PC-3 (cell line): ENCODE results near the gene CREBBP. TPM values are rescaled to one million over a fixed set of nuclear protein-coding genes. Genes with fewer than 3 reads are reported as not detected.

Source experiments
- ATAC-seq: fragments of 200-7000 bp; cut with Tn5 transposase; 2 replicates; pipeline ENCODE4 v1.9.1; 2020; ENCODE audit warnings: mild to moderate bottlenecking, moderate library complexity
- BruUV-seq: library from RNA; stranded (reverse); fragments of 400-500 nt; replicated peaks from 2 replicates; lab custom pipeline; 2021; lab: Mats Ljungman, UMichigan
- CTCF ChIA-PET: fragments of 300-600 bp; sonication (Branson Sonifier 250); formaldehyde crosslinking; loops from one replicate; lab custom pipeline; 2022; ENCODE audit warnings: antibody characterized with exemption; lab: Charles Lee
- POLR2A ChIA-PET: fragments of 300-600 bp; sonication (Branson Sonifier 250); formaldehyde crosslinking; loops from one replicate; lab custom pipeline; 2022; ENCODE audit warnings: antibody characterized with exemption; ENCODE audit not compliant: unreplicated experiment; lab: Charles Lee
- DNase-seq: peaks from one replicate; pipeline ENCODE4 v3.0.0-alpha.2; 2015
- H2AFZ ChIP-seq: fragments of 300-600 bp; sonication (generic); 2 replicates; pipeline ENCODE4 v1.6.0; 2016; ENCODE audit warnings: antibody characterized with exemption, low read length
- H3F3A ChIP-seq: fragments of 300-600 bp; sonication (generic); one replicate; pipeline ENCODE4 v1.6.0; 2017; ENCODE audit warnings: antibody characterized with exemption, low read length, control low read depth, mild to moderate bottlenecking; ENCODE audit not compliant: unreplicated experiment
- H3K27ac ChIP-seq: fragments of 300-600 bp; sonication (generic); 2 replicates; pipeline ENCODE4 v1.5.1; 2016; ENCODE audit warnings: mild to moderate bottlenecking, low read length
- H3K27me3 ChIP-seq: fragments of 300-600 bp; sonication (generic); 2 replicates; pipeline ENCODE4 v1.6.1; 2016; ENCODE audit warnings: low read length, mixed read lengths
- H3K36me3 ChIP-seq: fragments of 300-600 bp; sonication (generic); 2 replicates; pipeline ENCODE4 v1.6.1; 2016; ENCODE audit warnings: low read depth, mixed run types, low read length, mixed read lengths
- H3K4me1 ChIP-seq: fragments of 300-600 bp; sonication (generic); 2 replicates; pipeline ENCODE4 v1.5.1; 2016; ENCODE audit warnings: low read length; ENCODE audit not compliant: insufficient read depth
- H3K4me2 ChIP-seq: fragments of 300-600 bp; sonication (generic); 2 replicates; pipeline ENCODE4 v1.6.0; 2016; ENCODE audit warnings: low read length
- H3K4me3 ChIP-seq: fragments of 300-600 bp; sonication (generic); 2 replicates; pipeline ENCODE4 v1.5.1; 2016; ENCODE audit warnings: mild to moderate bottlenecking, low read length, mixed read lengths
- H3K79me2 ChIP-seq: fragments of 300-600 bp; sonication (generic); 2 replicates; pipeline ENCODE4 v1.6.1; 2017; ENCODE audit warnings: low read length, mixed read lengths
- H3K9ac ChIP-seq: fragments of 300-600 bp; sonication (generic); 2 replicates; pipeline ENCODE4 v1.6.0; 2016; ENCODE audit warnings: mild to moderate bottlenecking, low read length
- H3K9me2 ChIP-seq: fragments of 300-600 bp; sonication (generic); replicated peaks from 2 replicates; pipeline ENCODE4 v1.6.1; 2016; ENCODE audit warnings: mixed run types, low read length, mixed read lengths
- H3K9me3 ChIP-seq: fragments of 300-600 bp; sonication (generic); 2 replicates; pipeline ENCODE4 v1.6.1; 2016; ENCODE audit warnings: low read length, mixed read lengths
- H4K20me1 ChIP-seq: fragments of 300-600 bp; sonication (generic); 2 replicates; pipeline ENCODE4 v1.6.1; 2016; ENCODE audit warnings: low read length, mixed read lengths
- CTCF ChIP-seq: fragments of 300-600 bp; sonication (generic); conservative IDR thresholded peaks from 2 replicates; pipeline ENCODE4 v1.5.1; 2017; ENCODE audit warnings: antibody characterized with exemption, low read depth, mild to moderate bottlenecking, low read length
- EZH2 ChIP-seq: fragments of 300-600 bp; sonication (generic); IDR thresholded peaks from one replicate; pipeline ENCODE4 v1.6.1; 2017; ENCODE audit warnings: antibody characterized with exemption, mild to moderate bottlenecking, low read length; ENCODE audit not compliant: unreplicated experiment
- EZH2phosphoT487 ChIP-seq: fragments of 300-600 bp; sonication (generic); IDR thresholded peaks from 2 replicates; pipeline ENCODE4 v1.6.1; 2018; ENCODE audit warnings: mild to moderate bottlenecking, antibody characterized with exemption, low read length, borderline replicate concordance
- intact Hi-C: fragments of 100-400 bp; cut with micrococcal nuclease; formaldehyde crosslinking; loops from 2 replicates; pipeline ENCODE4 v1.9.0; 2023
- total RNA-seq: library from RNA; depleted of rRNA; stranded (reverse); fragments of >200 nt; gene quantifications from 2 replicates; pipeline ENCODE4 v1.2.3, GENCODE V29; 2014

The CREBBP gene
- total RNA-seq, 1 experiment from 2014 or later, result 21.9 TPM

- Histone ChIP-seq H3K9me3 (no peaks in the 10 kb centered on the region), H3K27me3 (no peaks in the 10 kb centered on the region), H3K4me3 (no peak overlapping the region), H3K4me2 (0 out of 2 replicates have a peak overlapping the region, but pooled peaks have one; percentile 22), H3K4me1 (peaks cover 6% of the 10 kb centered on the region; the same call in 1 of the 2 replicates), H2AFZ (no peak overlapping the region), H4K20me1 (peaks cover 37% of the 10 kb centered on the region; the same call in 1 of the 2 replicates), H3K9me2 (no peaks in the 10 kb centered on the region), H3K9ac (no peak overlapping the region), H3K27ac (no peak overlapping the region), H3K79me2 (peaks cover 99% of the 10 kb centered on the region), H3F3A (no peaks in the 10 kb centered on the region), H3K36me3 (no peaks in the 10 kb centered on the region)
- TF ChIP-seq CTCF (no peak), EZH2 (no peak), EZH2phosphoT487 (no peak)
- POLR2A ChIA-PET, result no interaction called here
- DNase-seq (no peak), ATAC-seq (peak; percentile 59; the same call in 1 of the 2 replicates)
- BruUV-seq, result no TSS peak
- intact Hi-C loops, result no loop called here
- CTCF ChIA-PET, result no interaction called here
Measured at GRCh38 chr16:3861808-3862451, 18.6 kb downstream of the CREBBP start.

GRCh38 chr16:3859889-3860288 lies 20.6 kb downstream of the CREBBP start:
- POLR2A ChIA-PET, result no interaction called here

More at GRCh38 chr16:3859889-3860288, 20.6 kb downstream of the CREBBP start:
- Histone ChIP-seq H3K4me2 (no peak overlapping the region), H3K9me2 (no peaks in the 10 kb centered on the region), H3K4me3 (no peak overlapping the region), H3K27ac (no peak overlapping the region), H3K79me2 (peaks cover 99% of the 10 kb centered on the region), H3K36me3 (no peaks in the 10 kb centered on the region), H3K27me3 (no peaks in the 10 kb centered on the region), H4K20me1 (peaks cover 23% of the 10 kb centered on the region; the same call in 1 of the 2 replicates), H3K4me1 (peaks cover 6% of the 10 kb centered on the region; the same call in 1 of the 2 replicates), H3F3A (no peaks in the 10 kb centered on the region), H3K9ac (no peak overlapping the region), H3K9me3 (no peaks in the 10 kb centered on the region), H2AFZ (no peak overlapping the region)
- no peak for ATAC-seq
- DNase-seq, result no peak
- TF ChIP-seq CTCF, result no peak
- no peak for TF ChIP-seq EZH2phosphoT487
- TF ChIP-seq EZH2, result no peak
- intact Hi-C loops, result no loop called here
- no TSS peak for BruUV-seq
- CTCF ChIA-PET, result no interaction called here
